HEK293 (cell line): ENCODE results near the gene SUN5.
A peak's percentile ranks its signal among the peaks of the same experiment; 100 is the strongest.

Source experiments
- CTCF ChIA-PET: fragments of 350-600 bp; formaldehyde crosslinking; extraction: SDS; loops from one replicate; lab custom pipeline; 2021; ENCODE audit warnings: antibody characterized with exemption; lab: Yijun Ruan, JAX
- POLR2A ChIA-PET: fragments of 300-600 bp; formaldehyde crosslinking; extraction: SDS; loops from one replicate; lab custom pipeline; 2020; ENCODE audit warnings: antibody characterized with exemption, inconsistent platforms; lab: Yijun Ruan, JAX
- H3K27ac ChIP-seq: fragments of 200-500 bp; sonication (Bioruptor generic); 2 replicates; pipeline ENCODE4 v1.5.1; 2014; ENCODE audit warnings: low read depth, low read length, control low read depth, inconsistent platforms; ENCODE audit errors: extremely low read depth
- H3K36me3 ChIP-seq, 2 experiments: fragments of 200-500 bp in 1 of 2; sonication (Bioruptor generic) in 1 of 2; 1 replicate in 1 of 2; 2 replicates in 1 of 2; pipeline ENCODE4 v1.5.1; 2014 to 2017; ENCODE audit warnings: inconsistent platforms in 2 of 2, low read length in 2 of 2; ENCODE audit not compliant: control insufficient read depth in 2 of 2, insufficient read depth in 1 of 2
- H3K4me1 ChIP-seq: fragments of 200-500 bp; sonication (Bioruptor generic); 2 replicates; pipeline ENCODE4 v1.5.1; 2014; ENCODE audit warnings: mild to moderate bottlenecking, low read length, inconsistent platforms; ENCODE audit not compliant: control insufficient read depth, insufficient read depth
- H3K4me3 ChIP-seq: 2 replicates; pipeline ENCODE4 v1.5.1; 2011; ENCODE audit warnings: low read depth, mild to moderate bottlenecking, control low read depth, low read length, moderate library complexity
- H3K9me3 ChIP-seq: fragments of 200-500 bp; sonication (Bioruptor generic); 2 replicates; pipeline ENCODE4 v1.5.1; 2014; ENCODE audit warnings: low read depth, low read length, inconsistent platforms; ENCODE audit not compliant: control insufficient read depth, insufficient read depth
- EGR2 ChIP-seq: fragments of 450-650 bp; formaldehyde crosslinking; IDR thresholded peaks from 2 replicates; pipeline ENCODE4 v1.5.1; 2016; ENCODE audit warnings: low read depth, missing biosample characterization, missing genetic modification characterization
- GLI2 ChIP-seq: fragments of 450-650 bp; formaldehyde crosslinking; IDR thresholded peaks from 2 replicates; pipeline ENCODE4; 2017; ENCODE audit warnings: missing biosample characterization, missing genetic modification characterization, low read depth, borderline replicate concordance
- PBX3 ChIP-seq: sonication (generic); formaldehyde crosslinking; IDR thresholded peaks from 2 replicates; pipeline ENCODE4 v1.8.1; 2022; ENCODE audit warnings: mild to moderate bottlenecking, moderate library complexity, missing genetic modification reagents
- SALL2 ChIP-seq: fragments of 450-650 bp; formaldehyde crosslinking; IDR thresholded peaks from 2 replicates; pipeline ENCODE4 v1.5.0; 2017; ENCODE audit warnings: missing biosample characterization, mild to moderate bottlenecking, missing genetic modification characterization, borderline replicate concordance
- SCRT1 ChIP-seq: fragments of 450-650 bp; formaldehyde crosslinking; IDR thresholded peaks from 2 replicates; pipeline ENCODE4 v1.5.1; 2016; ENCODE audit warnings: missing biosample characterization, missing genetic modification characterization, borderline replicate concordance
- ZFHX2 ChIP-seq: fragments of 450-650 bp; formaldehyde crosslinking; conservative IDR thresholded peaks from 2 replicates; pipeline ENCODE4 v1.5.1; 2016; ENCODE audit warnings: missing biosample characterization, missing genetic modification characterization
- ZNF132 ChIP-seq: fragments of 450-650 bp; formaldehyde crosslinking; IDR thresholded peaks from 2 replicates; pipeline ENCODE4 v1.5.1; 2017; ENCODE audit warnings: missing biosample characterization, missing genetic modification characterization, borderline replicate concordance
- ZNF133 ChIP-seq: fragments of 450-650 bp; formaldehyde crosslinking; IDR thresholded peaks from 2 replicates; pipeline ENCODE4 v1.5.1; 2016; ENCODE audit warnings: missing biosample characterization, missing genetic modification characterization
- ZNF138 ChIP-seq: fragments of 450-650 bp; formaldehyde crosslinking; IDR thresholded peaks from 2 replicates; pipeline ENCODE4 v1.5.1; 2016; ENCODE audit warnings: missing biosample characterization, missing genetic modification characterization, borderline replicate concordance
- ZNF140 ChIP-seq: fragments of 450-650 bp; formaldehyde crosslinking; IDR thresholded peaks from 2 replicates; pipeline ENCODE4 v1.5.1; 2016; ENCODE audit warnings: missing biosample characterization, missing genetic modification characterization
- ZNF19 ChIP-seq: fragments of 450-650 bp; formaldehyde crosslinking; IDR thresholded peaks from 2 replicates; pipeline ENCODE4; 2016; ENCODE audit warnings: missing biosample characterization, missing genetic modification characterization, low read depth
- ZNF223 ChIP-seq: fragments of 450-650 bp; formaldehyde crosslinking; IDR thresholded peaks from 2 replicates; pipeline ENCODE4 v1.5.1; 2016; ENCODE audit warnings: missing biosample characterization, missing genetic modification characterization
- ZNF266 ChIP-seq: fragments of 450-650 bp; formaldehyde crosslinking; IDR thresholded peaks from 2 replicates; pipeline ENCODE4 v1.5.1; 2016; ENCODE audit warnings: missing biosample characterization, missing genetic modification characterization, low read depth
- ZNF302 ChIP-seq: fragments of 450-650 bp; formaldehyde crosslinking; IDR thresholded peaks from 2 replicates; pipeline ENCODE4 v1.5.1; 2016; ENCODE audit warnings: missing biosample characterization, missing genetic modification characterization, low read depth
- ZNF354C ChIP-seq: fragments of 450-650 bp; formaldehyde crosslinking; IDR thresholded peaks from 2 replicates; pipeline ENCODE4 v1.5.1; 2016; ENCODE audit warnings: missing biosample characterization, missing genetic modification characterization, low read depth, borderline replicate concordance
- ZNF366 ChIP-seq: fragments of 450-650 bp; formaldehyde crosslinking; conservative IDR thresholded peaks from 2 replicates; pipeline ENCODE4 v1.5.1; 2016; ENCODE audit warnings: missing biosample characterization, missing genetic modification characterization
- ZNF449 ChIP-seq: fragments of 450-650 bp; formaldehyde crosslinking; IDR thresholded peaks from 2 replicates; pipeline ENCODE4 v1.5.1; 2017; ENCODE audit warnings: missing biosample characterization, mild to moderate bottlenecking, missing genetic modification characterization, moderate library complexity
- ZNF670 ChIP-seq: fragments of 450-650 bp; formaldehyde crosslinking; IDR thresholded peaks from 2 replicates; pipeline ENCODE4 v1.5.1; 2016; ENCODE audit warnings: missing biosample characterization, missing genetic modification characterization, low read depth
- ZNF677 ChIP-seq: fragments of 450-650 bp; IDR thresholded peaks from 2 replicates; pipeline ENCODE4 v1.5.0; 2018; ENCODE audit warnings: missing biosample characterization, mild to moderate bottlenecking, missing genetic modification characterization, moderate library complexity
- ZNF76 ChIP-seq: fragments of 450-650 bp; formaldehyde crosslinking; IDR thresholded peaks from 2 replicates; pipeline ENCODE4; 2016; ENCODE audit warnings: low read depth, missing biosample characterization, missing genetic modification characterization, borderline replicate concordance

The SUN5 gene

GRCh38 chr20:33004141-33004751 lies at the start of gene SUN5:
Gene SUN5, minus strand, starts transcription at chr20:33004433. Its CDS starts 93 bp downstream, at chr20:33004340.
- H3K27ac ChIP-seq: no peak within 1 kb of the TSS
- H3K9me3 ChIP-seq: no peaks in the 10 kb centered on the region
- CTCF ChIA-PET: interaction anchor here (0.7 to 1.5 kb wide), 4 partner anchors 12 to 212 kb away, joined by 3 to 5 read pairs (median 4); no protein-coding TSS in a partner anchor
- POLR2A ChIA-PET: no interaction called here
- no peak for TF ChIP-seq ZNF138 (tag by site-specific recombination)
- TF ChIP-seq ZNF449 (tag by site-specific recombination): no peak
- no peak for TF ChIP-seq SCRT1 (tag by site-specific recombination)
- TF ChIP-seq ZNF133 (tag by site-specific recombination): no peak
- no peak for TF ChIP-seq ZNF266 (tag by site-specific recombination)
- no peaks in the 10 kb centered on the region for H3K4me1 ChIP-seq
- H3K36me3 ChIP-seq: no peaks in the 10 kb centered on the region
- no peak within 1 kb of the TSS for H3K4me3 ChIP-seq

GRCh38 chr20:33053291-33054106 lies 49.3 kb upstream of the SUN5 start, which contains the start of gene BPIFB3:
Gene BPIFB3, plus strand, starts transcription at chr20:33053903. Its CDS starts 1,533 bp downstream, at chr20:33055436.
- Histone ChIP-seq H3K9me3 (no peaks in the 10 kb centered on the region), H3K4me1 (no peaks in the 10 kb centered on the region), H3K4me3 (no peak within 1 kb of the TSS), H3K36me3 (no peaks in the 10 kb centered on the region), H3K27ac (no peak within 1 kb of the TSS)
- CTCF ChIA-PET: no interaction called here
- POLR2A ChIA-PET: no interaction called here
- TF ChIP-seq EGR2 (peak; percentile 68), ZNF677 (tag by site-specific recombination) (no peak), ZFHX2 (tag by site-specific recombination) (peak; percentile 58), ZNF19 (no peak), GLI2 (no peak)

- ChIA-PET POLR2A (no interaction called here), CTCF (no interaction called here)
- Histone ChIP-seq H3K27ac (no peak overlapping the region), H3K36me3 (no peaks in the 10 kb centered on the region), H3K4me3 (no peak overlapping the region), H3K9me3 (no peaks in the 10 kb centered on the region), H3K4me1 (no peaks in the 10 kb centered on the region)
- TF ChIP-seq ZNF140 (tag by site-specific recombination) (no peak), ZNF670 (tag by site-specific recombination) (no peak), ZNF366 (tag by site-specific recombination) (no peak), ZNF302 (tag by site-specific recombination) (no peak), ZNF132 (tag by site-specific recombination) (no peak), ZNF76 (tag by site-specific recombination) (no peak), ZNF354C (tag by site-specific recombination) (no peak), PBX3 (CRISPR knock-in tag) (no peak), ZNF223 (tag by site-specific recombination) (no peak), SALL2 (tag by site-specific recombination) (no peak)
Measured at GRCh38 chr20:33051333-33051732, 47.1 kb upstream of the SUN5 start.
